HCT116 (cell line): ENCODE measurements around the gene KIRREL3.
"Not testable (repeated sequence)": the region's sequence is repeated elsewhere in the genome, so short reads cannot be mapped to it uniquely, and the experiment has no call there.

Experiments used
- CTCF ChIP-seq, 3 experiments: fragments of 200-600 bp in 1 of 3; sonication (generic) in 1 of 3; IDR thresholded peaks in 2 of 3; conservative IDR thresholded peaks in 1 of 3; 2 replicates each; pipeline ENCODE4 v1.5.1; 2012 to 2017; ENCODE audit warnings: low read depth in 2 of 3, low read length in 2 of 3, antibody characterized with exemption in 1 of 3, borderline replicate concordance in 1 of 3, control low read depth in 1 of 3, mild to moderate bottlenecking in 1 of 3, mixed read lengths in 1 of 3, mixed run types in 1 of 3, moderate library complexity in 1 of 3; ENCODE audit not compliant: insufficient read depth in 1 of 3
- EGR1 ChIP-seq: IDR thresholded peaks from 2 replicates; pipeline ENCODE4 v1.6.1; 2012; ENCODE audit warnings: low read depth
- MAX ChIP-seq: IDR thresholded peaks from 2 replicates; pipeline ENCODE4 v1.6.1; 2012
- POLR2AphosphoS5 ChIP-seq: IDR thresholded peaks from 2 replicates; pipeline ENCODE4 v1.6.1; 2011; ENCODE audit warnings: mild to moderate bottlenecking, low read depth, low read length, moderate library complexity
- SIN3A ChIP-seq: IDR thresholded peaks from 2 replicates; pipeline ENCODE4 v1.6.1; 2012; ENCODE audit warnings: low read depth
- YY1 ChIP-seq: IDR thresholded peaks from 2 replicates; pipeline ENCODE4 v1.6.1; 2011; ENCODE audit warnings: low read length, low read depth, moderate library complexity, mild to moderate bottlenecking; ENCODE audit not compliant: insufficient replicate concordance; ENCODE audit errors: extremely low read depth

GRCh38 chr11:126374562-126375300 is 625.8 kb downstream of the KIRREL3 start:
- not testable (repeated sequence) for TF ChIP-seq CTCF (IDR thresholded peaks at IDR 0.05 in 2 of 3, conservative IDR thresholded peaks at IDR 0.05 in 1 of 3; ENCODE audit: borderline replicate concordance in 1 of 3, insufficient read depth in 1 of 3, low read depth in 2 of 3, low read length in 2 of 3); MAX; YY1; POLR2AphosphoS5; EGR1; SIN3A
